Type B pancreatic cell (in vitro differentiated cells): ENCODE data around the gene UMOD. TPM values are rescaled to one million over a fixed set of nuclear protein-coding genes. Genes with fewer than 3 reads are reported as not detected.

Experiments
- DNase-seq: peaks from one replicate; pipeline ENCODE4 v3.0.0; 2021; ENCODE audit warnings: mixed read lengths; ENCODE audit not compliant: unreplicated experiment; ENCODE audit errors: extremely low spot score
- H3K27ac Mint-ChIP-seq: 2 replicates; pipeline ENCODE4 v1.8.0; 2021; ENCODE audit warnings: mild to moderate bottlenecking, mixed read lengths
- H3K27me3 Mint-ChIP-seq: 2 replicates; pipeline ENCODE4 v1.8.0; 2021; ENCODE audit warnings: mixed read lengths
- H3K36me3 Mint-ChIP-seq: 2 replicates; pipeline ENCODE4 v1.8.0; 2021; ENCODE audit warnings: mixed read lengths
- H3K4me1 Mint-ChIP-seq: one replicate; pipeline ENCODE4 v1.8.0; 2021; ENCODE audit warnings: mixed read lengths; ENCODE audit not compliant: unreplicated experiment
- H3K4me3 Mint-ChIP-seq: 2 replicates; pipeline ENCODE4 v1.8.0; 2021; ENCODE audit warnings: mild to moderate bottlenecking, mixed read lengths
- H3K9me3 Mint-ChIP-seq: 2 replicates; pipeline ENCODE4 v1.8.0; 2021; ENCODE audit warnings: mixed read lengths
- total RNA-seq: library from RNA; stranded (reverse); gene quantifications from 2 replicates; pipeline ENCODE4 v1.2.1, GENCODE V29; 2021; ENCODE audit warnings: low replicate concordance
- TF ChIP-seq, protein P1 (sequence below): fragments of 200-600 bp; sonication (generic); conservative IDR thresholded peaks from 2 replicates; pipeline ENCODE4 v1.5.0; 2021; ENCODE audit warnings: antibody characterized with exemption, mild to moderate bottlenecking

Gene UMOD
- total RNA-seq, 1 donor from 2014 or later: not detected

GRCh38 chr16:20397468-20398074 is 45.1 kb upstream of the UMOD start:
- Mint-ChIP-seq H3K36me3 (no peaks in the 10 kb centered on the region), H3K27ac (no peak overlapping the region), H3K4me3 (no peak overlapping the region), H3K9me3 (no peaks in the 10 kb centered on the region), H3K4me1 (peaks cover 4% of the 10 kb centered on the region), H3K27me3 (no peaks in the 10 kb centered on the region)
- DNase-seq: no peak
- TF ChIP-seq, protein P1, sequence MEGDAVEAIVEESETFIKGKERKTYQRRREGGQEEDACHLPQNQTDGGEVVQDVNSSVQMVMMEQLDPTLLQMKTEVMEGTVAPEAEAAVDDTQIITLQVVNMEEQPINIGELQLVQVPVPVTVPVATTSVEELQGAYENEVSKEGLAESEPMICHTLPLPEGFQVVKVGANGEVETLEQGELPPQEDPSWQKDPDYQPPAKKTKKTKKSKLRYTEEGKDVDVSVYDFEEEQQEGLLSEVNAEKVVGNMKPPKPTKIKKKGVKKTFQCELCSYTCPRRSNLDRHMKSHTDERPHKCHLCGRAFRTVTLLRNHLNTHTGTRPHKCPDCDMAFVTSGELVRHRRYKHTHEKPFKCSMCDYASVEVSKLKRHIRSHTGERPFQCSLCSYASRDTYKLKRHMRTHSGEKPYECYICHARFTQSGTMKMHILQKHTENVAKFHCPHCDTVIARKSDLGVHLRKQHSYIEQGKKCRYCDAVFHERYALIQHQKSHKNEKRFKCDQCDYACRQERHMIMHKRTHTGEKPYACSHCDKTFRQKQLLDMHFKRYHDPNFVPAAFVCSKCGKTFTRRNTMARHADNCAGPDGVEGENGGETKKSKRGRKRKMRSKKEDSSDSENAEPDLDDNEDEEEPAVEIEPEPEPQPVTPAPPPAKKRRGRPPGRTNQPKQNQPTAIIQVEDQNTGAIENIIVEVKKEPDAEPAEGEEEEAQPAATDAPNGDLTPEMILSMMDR: no peak

- peaks cover 4% of the 10 kb centered on the region for H3K4me1 Mint-ChIP-seq
- TF ChIP-seq, protein P1: no peak
- H3K27me3 Mint-ChIP-seq: no peaks in the 10 kb centered on the region
- no peak overlapping the region for H3K27ac Mint-ChIP-seq
- DNase-seq: no peak
- no peaks in the 10 kb centered on the region for H3K9me3 Mint-ChIP-seq
- H3K4me3 Mint-ChIP-seq: no peak overlapping the region
- H3K36me3 Mint-ChIP-seq: no peaks in the 10 kb centered on the region
Measured at GRCh38 chr16:20396846-20397467, 44.4 kb upstream of the UMOD start.

GRCh38 chr16:20395946-20396345 is 43.4 kb upstream of the UMOD start:
- Mint-ChIP-seq H3K36me3 (no peaks in the 10 kb centered on the region), H3K4me3 (no peak overlapping the region)
- DNase-seq: no peak

DNA sequence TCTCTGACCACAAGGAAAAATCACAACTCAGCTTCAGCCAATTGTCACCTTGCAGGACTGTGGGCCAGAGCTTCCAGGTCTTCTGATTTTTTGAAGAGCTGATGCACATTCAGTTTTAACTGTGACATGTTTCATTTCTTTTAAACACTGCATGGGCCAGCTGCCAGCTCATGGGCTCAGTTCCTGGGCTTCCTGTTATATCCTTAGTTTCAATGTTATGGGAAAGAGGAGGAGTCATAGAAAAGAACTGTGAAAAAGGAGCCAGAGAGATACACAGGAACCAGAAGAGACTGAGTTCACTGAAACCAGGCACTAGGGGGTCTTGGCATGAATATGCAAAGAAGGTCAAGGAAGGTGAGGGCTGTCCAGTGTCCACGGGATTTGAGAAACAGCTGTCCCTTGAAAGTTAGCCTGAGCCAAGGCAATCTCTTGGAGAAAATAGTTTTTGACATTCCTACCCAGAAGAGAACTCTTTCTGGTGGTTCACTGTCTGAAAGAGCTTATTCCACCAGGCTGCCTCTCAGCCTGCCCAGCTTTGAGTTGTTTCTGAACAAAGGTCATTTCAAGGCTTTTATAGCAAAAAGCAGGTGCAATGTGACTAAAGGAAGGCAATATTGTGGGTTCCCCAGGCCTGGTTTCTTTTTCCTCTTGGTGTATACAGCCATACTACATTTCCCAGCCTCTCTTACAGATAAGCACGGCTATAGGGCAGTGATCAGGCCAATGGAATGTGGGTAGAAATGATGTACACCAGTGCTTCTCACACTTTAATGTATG is 41.5 kb upstream of the UMOD start:
- H3K9me3 Mint-ChIP-seq: no peaks in the 10 kb centered on the region
- H3K27ac Mint-ChIP-seq: no peak overlapping the region
- no peaks in the 10 kb centered on the region for H3K27me3 Mint-ChIP-seq
- peaks cover 4% of the 10 kb centered on the region for H3K4me1 Mint-ChIP-seq
- no peak for DNase-seq
- TF ChIP-seq, protein P1: no peak
- H3K36me3 Mint-ChIP-seq: no peaks in the 10 kb centered on the region
- H3K4me3 Mint-ChIP-seq: no peak overlapping the region

More at GRCh38 chr16:20395946-20396345, 43.4 kb upstream of the UMOD start:
- Mint-ChIP-seq H3K9me3 (no peaks in the 10 kb centered on the region), H3K4me1 (peaks cover 4% of the 10 kb centered on the region), H3K27me3 (no peaks in the 10 kb centered on the region), H3K27ac (no peak overlapping the region)
- TF ChIP-seq, protein P1: no peak

- no peaks in the 10 kb centered on the region for H3K9me3 Mint-ChIP-seq
- no peaks in the 10 kb centered on the region for H3K36me3 Mint-ChIP-seq
- no peak overlapping the region for H3K4me3 Mint-ChIP-seq
- TF ChIP-seq, protein P1: no peak
- H3K4me1 Mint-ChIP-seq: peaks cover 4% of the 10 kb centered on the region
- no peak for DNase-seq
- H3K27me3 Mint-ChIP-seq: peaks cover 13% of the 10 kb centered on the region
- H3K27ac Mint-ChIP-seq: no peak overlapping the region
Measured at GRCh38 chr16:20391045-20391444, 38.5 kb upstream of the UMOD start.
